Activated CD8-positive, alpha-beta T cell treated with anti-CD3 and anti-CD28 coated beads, Interleukin-2, amount 10 ng/mL, durations not matched to agents 7 days and 5 days (primary cell): ENCODE data around the gene PGC. TPM values are rescaled to one million over a fixed set of nuclear protein-coding genes. Genes with fewer than 3 reads are reported as not detected.
"Not testable (repeated sequence)": the region's sequence is repeated elsewhere in the genome, so short reads cannot be mapped to it uniquely, and the experiment has no call there.

Source experiments
- ATAC-seq: fragments of 150-1000 bp; cut with Tn5 transposase; one replicate; pipeline ENCODE4 v1.10.0; 2021; ENCODE audit warnings: moderate library complexity
- CTCF ChIA-PET: fragments of 350-600 bp; sonication (Branson Sonifier 250); formaldehyde crosslinking; loops from one replicate; lab custom pipeline; 2021; ENCODE audit warnings: antibody characterized with exemption; lab: Charles Lee
- POLR2A ChIA-PET: fragments of 350-600 bp; sonication (Branson Sonifier 250); formaldehyde crosslinking; loops from one replicate; lab custom pipeline; 2021; ENCODE audit warnings: antibody characterized with exemption; lab: Charles Lee
- DNase-seq: peaks from one replicate; pipeline ENCODE4 v3.0.0-alpha.2; 2020
- H3K27ac Mint-ChIP-seq: one replicate; pipeline ENCODE4 v1.8.0; 2021; ENCODE audit warnings: mild to moderate bottlenecking, mixed read lengths
- H3K27me3 Mint-ChIP-seq: one replicate; pipeline ENCODE4 v1.8.0; 2021; ENCODE audit warnings: low read depth, mixed read lengths
- H3K36me3 Mint-ChIP-seq: one replicate; pipeline ENCODE4 v1.8.0; 2021; ENCODE audit warnings: low read depth, mixed read lengths
- H3K4me1 Mint-ChIP-seq: one replicate; pipeline ENCODE4 v1.8.0; 2021; ENCODE audit warnings: low read depth, mixed read lengths
- H3K4me3 Mint-ChIP-seq: one replicate; pipeline ENCODE4 v1.8.0; 2021; ENCODE audit warnings: mild to moderate bottlenecking, mixed read lengths
- H3K9me3 Mint-ChIP-seq: one replicate; pipeline ENCODE4 v1.8.0; 2022; ENCODE audit warnings: mixed read lengths; ENCODE audit not compliant: insufficient read depth
- total RNA-seq, 2 experiments: library from RNA; stranded (reverse); gene quantifications; one replicate each; pipeline ENCODE4 v1.2.3, GENCODE V29; 2021

The PGC gene
- total RNA-seq, 2 experiments from 2014 or later = not detected

DNA sequence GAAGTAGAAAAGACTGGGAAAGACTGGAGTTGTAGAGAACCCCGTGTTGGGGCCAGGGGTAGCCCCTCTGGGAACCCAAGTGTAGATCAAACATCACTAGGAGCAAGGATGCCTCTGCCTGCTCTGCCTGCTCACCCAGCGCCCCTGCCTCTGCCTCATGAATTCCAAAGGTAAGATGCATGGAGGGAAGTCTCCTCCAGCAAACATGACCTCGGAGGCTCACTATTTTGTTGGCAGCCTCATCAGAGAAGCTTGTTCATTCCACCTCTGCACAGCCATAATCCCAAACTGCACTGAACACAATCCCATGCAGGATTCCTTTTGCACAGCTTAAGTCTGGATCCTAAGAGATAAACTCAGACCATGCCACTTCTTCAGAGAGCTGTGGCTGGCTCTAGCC, 27.6 kb upstream of the PGC start:
- POLR2A ChIA-PET = no interaction called here
- CTCF ChIA-PET = interaction anchor here (0.8 to 3.7 kb wide), 6 partner anchors 8 to 388 kb away, joined by 3 to 23 read pairs (median 4); no protein-coding TSS in a partner anchor
- Mint-ChIP-seq H3K27ac (no peak overlapping the region), H3K27me3 (peaks cover under 1% of the 10 kb centered on the region), H3K4me3 (no peak overlapping the region), H3K36me3 (peaks cover 20% of the 10 kb centered on the region), H3K9me3 (no peaks in the 10 kb centered on the region), H3K4me1 (peaks cover 6% of the 10 kb centered on the region)
- no peak for DNase-seq
- ATAC-seq = no peak

DNA sequence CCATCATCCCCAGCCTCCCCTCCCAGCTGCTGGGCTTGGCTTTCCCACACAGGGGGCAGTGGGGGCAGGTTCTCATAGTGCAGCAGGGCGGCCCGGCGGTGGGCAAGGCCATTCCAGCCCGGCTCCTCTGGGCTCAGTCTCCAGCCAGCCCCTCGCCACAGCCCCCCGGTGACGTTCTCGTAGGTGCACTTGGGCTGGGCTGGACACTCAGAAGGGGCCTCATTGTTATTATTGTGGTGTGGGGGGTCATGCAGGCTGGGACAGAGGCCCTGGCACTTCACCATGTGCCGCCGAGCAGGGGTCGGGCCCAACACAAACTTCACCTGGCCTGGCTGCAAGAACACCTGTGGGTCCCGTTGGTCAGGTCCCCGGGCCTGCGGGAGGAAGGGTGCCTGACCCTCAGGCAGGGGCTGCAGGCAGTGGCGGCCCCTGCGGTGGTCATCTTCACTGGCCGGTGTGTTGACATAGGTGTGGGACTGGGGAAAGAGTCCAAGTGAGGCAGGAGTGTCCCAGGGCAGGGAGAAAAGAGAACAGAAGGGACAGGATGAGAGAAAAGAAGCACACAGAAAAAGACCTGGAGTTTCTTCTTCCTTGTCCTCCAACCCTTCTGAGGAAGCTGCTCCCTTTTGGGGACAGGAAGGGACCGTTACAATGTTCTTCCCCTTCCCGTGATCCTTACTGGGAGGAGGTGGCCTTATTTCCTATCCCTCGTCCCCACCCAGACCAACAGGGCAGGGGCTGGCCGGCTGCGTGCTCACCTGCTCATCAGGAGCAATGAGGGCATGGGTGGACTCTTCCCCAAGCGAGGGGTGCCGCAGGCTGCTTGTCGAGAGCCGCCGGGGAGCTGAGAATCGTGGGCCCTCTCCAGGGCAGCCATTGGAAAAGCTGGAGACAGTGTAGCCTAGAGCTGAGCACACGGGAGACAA, 24.1 kb upstream of the PGC start:
- H3K4me1 Mint-ChIP-seq = peaks cover 16% of the 10 kb centered on the region
- no peak overlapping the region for H3K4me3 Mint-ChIP-seq
- DNase-seq = no peak
- no peaks in the 10 kb centered on the region for H3K9me3 Mint-ChIP-seq
- peaks cover 17% of the 10 kb centered on the region for H3K36me3 Mint-ChIP-seq
- ATAC-seq = no peak
- ChIA-PET POLR2A (no interaction called here), CTCF (interaction anchor here (1.2 kb wide), 1 partner anchor 279 kb away, joined by 3 read pairs; the partner anchor contains the start of gene TAF8)
- no peak overlapping the region for H3K27ac Mint-ChIP-seq
- H3K27me3 Mint-ChIP-seq = no peaks in the 10 kb centered on the region

DNA sequence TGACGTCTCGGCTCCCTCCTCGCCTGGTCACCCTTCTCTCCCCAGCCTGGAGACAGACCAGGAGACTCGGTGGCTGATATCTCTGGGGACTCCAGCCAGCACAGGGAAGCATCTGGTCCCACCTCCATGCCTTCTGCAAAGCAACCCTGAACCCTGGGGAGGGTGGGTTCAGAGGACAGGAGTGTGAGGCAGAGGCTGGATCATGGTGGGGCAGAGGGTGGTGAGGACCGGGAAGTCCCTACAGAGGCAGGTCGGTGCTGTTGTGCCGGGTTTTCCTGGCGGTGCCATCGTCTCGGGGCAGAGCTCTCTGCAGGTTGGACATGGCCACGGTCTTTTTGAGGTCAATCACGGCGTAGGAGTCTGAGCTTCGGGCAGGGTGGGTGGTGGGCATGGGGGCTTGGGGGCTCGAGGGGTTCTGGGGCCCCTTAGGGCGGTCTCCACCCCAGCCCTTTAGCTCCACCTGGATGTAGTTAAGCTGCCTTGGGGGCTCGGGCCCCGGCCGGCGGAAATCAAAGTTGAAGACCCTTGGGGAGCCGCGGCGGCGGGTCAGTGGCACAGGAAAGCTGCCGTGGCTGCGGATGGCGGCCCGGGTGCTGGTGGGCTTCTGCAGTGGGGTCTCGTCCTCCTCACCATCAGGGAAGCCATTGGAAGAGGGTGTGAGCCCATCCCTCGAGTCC, 23.3 kb upstream of the PGC start:
- ATAC-seq (no peak), DNase-seq (no peak)
- Mint-ChIP-seq H3K36me3 (peaks cover 17% of the 10 kb centered on the region), H3K4me1 (peaks cover 16% of the 10 kb centered on the region), H3K4me3 (no peak overlapping the region), H3K9me3 (no peaks in the 10 kb centered on the region), H3K27ac (no peak overlapping the region), H3K27me3 (no peaks in the 10 kb centered on the region)
- ChIA-PET POLR2A (no interaction called here), CTCF (no interaction called here)

DNA sequence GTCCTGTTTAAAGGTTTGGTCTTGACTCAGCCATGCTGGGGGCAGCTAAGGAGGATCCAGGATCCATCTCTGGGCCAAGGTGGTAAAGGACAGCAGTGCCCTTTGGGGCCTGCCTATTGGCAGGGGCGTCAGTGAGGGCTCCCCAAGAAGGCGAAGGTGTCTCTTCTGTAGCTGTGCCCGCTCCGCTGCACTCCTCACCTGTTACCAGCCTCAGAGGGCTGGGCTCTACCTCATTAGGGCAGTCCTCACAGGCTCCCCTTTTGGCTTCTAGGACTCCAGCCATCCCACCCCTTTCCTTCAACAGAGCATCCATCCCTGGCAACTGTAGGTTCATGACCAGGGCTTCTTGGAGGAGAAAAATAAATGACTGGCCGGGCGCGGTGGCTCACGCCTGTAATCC, 22.2 kb upstream of the PGC start:
- no peak for DNase-seq
- CTCF ChIA-PET = interaction anchor here (0.7 to 2.2 kb wide), 3 partner anchors 16 to 446 kb away, joined by 3 to 10 read pairs (median 5); partner anchors contain the start of gene TOMM6
- no peak for ATAC-seq
- Mint-ChIP-seq H3K4me3 (no peak overlapping the region), H3K36me3 (peaks cover 17% of the 10 kb centered on the region), H3K4me1 (peaks cover 16% of the 10 kb centered on the region), H3K27ac (peak overlapping the region; percentile 77), H3K9me3 (no peaks in the 10 kb centered on the region), H3K27me3 (no peaks in the 10 kb centered on the region)
- POLR2A ChIA-PET = interaction anchor here (1.3 kb wide), 1 partner anchor 9 kb away, joined by 6 read pairs; no protein-coding TSS in a partner anchor

DNA sequence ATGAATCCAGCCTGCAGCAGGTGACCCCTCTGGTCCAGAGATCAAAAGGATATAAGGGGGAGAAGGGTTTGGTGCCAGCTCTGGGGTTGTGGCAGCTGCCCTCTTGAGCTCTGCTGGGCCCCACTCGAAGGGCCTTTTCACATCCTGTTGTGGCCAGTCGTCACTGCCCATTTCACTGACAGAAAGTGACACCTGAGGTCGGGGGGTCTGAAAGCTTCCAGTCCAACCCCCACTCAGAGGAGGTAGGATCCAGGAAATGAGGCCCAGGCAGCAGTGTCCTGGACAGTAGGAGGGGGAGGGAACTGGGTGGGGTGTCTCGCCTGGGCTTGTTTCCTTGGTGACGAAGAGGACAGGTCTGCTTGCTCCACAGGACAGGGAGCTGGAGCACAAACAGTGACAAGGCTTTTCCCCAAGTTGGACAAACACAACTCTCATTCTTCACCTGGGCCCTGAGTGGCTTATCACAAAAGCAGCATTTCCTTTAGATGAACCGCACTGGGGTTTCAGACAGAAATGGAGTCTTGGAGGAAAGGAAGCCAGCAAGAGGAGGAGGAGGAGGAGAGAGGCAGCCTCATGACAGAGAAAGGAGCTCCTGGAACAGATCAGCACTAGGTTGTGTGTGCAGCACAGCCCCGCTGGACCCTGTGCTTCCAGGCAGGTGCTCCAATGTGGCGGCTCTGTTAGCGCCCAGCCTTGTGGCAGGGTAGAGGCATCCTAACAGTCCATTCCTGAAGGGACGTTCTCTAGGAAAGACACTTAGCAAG, 21.5 kb upstream of the PGC start:
- ATAC-seq = peak; percentile 48
- Mint-ChIP-seq H3K36me3 (peaks cover 13% of the 10 kb centered on the region), H3K27me3 (no peaks in the 10 kb centered on the region), H3K9me3 (no peaks in the 10 kb centered on the region), H3K27ac (peak overlapping the region; percentile 77), H3K4me1 (peaks cover 16% of the 10 kb centered on the region), H3K4me3 (no peak overlapping the region)
- DNase-seq = no peak
- CTCF ChIA-PET = interaction anchor here (1.1 to 2.2 kb wide), 4 partner anchors 8 to 19 kb away, joined by 3 to 10 read pairs (median 5); partner anchors contain the start of gene TOMM6
- POLR2A ChIA-PET = interaction anchor here (1.3 kb wide), 1 partner anchor 10 kb away, joined by 6 read pairs; no protein-coding TSS in a partner anchor

DNA sequence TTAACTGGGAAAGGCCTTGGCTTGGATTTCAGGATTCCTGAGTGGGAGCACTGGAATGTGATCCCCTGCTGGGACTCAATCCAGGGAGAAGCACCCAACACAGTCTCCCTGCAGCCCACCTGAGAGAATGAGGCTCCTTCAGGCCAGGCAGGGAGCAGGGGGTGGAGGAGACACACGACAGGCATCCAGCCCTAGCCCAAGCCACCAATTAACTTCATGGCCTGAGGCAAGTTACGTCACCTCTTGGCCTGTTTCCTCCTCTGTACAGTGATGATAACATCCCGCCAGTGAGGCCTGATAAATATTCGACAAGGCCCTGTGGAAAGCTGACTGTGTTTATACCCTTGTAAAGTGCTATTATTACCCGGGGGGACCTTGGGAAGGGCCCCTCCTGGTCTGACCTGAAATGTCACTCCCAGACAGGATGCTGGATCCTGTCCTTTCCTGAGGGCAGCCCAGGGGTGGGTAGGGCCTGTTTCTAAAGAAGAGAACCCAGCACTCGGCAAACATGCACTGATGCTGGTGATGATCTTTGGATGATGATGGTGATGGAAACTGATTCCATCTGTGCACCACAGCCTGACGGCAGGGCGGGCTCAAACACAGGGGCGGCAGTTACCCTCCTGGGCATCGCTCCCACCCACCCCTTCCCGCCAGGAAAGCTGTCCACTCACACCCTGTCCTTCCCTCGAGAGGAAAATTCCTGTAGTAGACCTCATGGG, 20.1 kb upstream of the PGC start:
- POLR2A ChIA-PET = no interaction called here
- H3K9me3 Mint-ChIP-seq = no peaks in the 10 kb centered on the region
- peaks cover 1% of the 10 kb centered on the region for H3K27me3 Mint-ChIP-seq
- no peak overlapping the region for H3K27ac Mint-ChIP-seq
- H3K36me3 Mint-ChIP-seq = peaks cover 8% of the 10 kb centered on the region
- H3K4me3 Mint-ChIP-seq = no peak overlapping the region
- DNase-seq = no peak
- no peak for ATAC-seq
- peaks cover 16% of the 10 kb centered on the region for H3K4me1 Mint-ChIP-seq
- CTCF ChIA-PET = interaction anchor here (0.6 to 2.2 kb wide), 4 partner anchors 8 to 461 kb away, joined by 3 to 10 read pairs (median 3); partner anchors contain the start of gene TOMM6

DNA sequence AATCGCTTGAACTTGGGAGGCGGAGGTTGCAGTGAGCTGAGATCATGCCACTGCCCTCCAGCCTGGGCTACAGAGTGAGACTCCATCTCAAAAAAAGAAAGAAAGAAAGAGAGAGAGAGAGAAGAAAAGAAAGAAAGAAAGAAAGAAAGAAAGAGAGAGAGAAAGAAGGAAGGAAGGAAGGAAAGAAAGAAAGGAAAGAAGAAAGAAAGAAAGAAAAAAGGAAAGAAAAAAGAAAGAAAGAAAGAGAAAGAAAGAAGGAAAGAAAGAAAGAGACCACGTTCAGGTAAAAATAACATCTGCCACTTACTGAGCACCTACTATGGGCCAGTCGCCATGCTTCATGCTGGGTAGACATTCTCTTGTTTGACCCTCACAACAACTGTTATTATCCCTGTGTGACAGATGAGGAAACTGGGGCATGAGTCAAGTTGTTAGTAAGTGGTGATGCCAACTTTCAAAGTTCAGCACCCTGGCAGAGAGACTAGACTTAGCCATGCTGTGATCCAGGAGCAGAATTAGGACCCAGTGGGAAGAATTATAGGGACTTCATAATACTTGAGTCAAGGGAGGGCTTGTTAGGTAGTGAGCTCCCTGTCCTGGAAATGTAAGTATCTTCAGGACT, 19.0 kb upstream of the PGC start:
- H3K27me3 Mint-ChIP-seq = not testable (repeated sequence)

DNA sequence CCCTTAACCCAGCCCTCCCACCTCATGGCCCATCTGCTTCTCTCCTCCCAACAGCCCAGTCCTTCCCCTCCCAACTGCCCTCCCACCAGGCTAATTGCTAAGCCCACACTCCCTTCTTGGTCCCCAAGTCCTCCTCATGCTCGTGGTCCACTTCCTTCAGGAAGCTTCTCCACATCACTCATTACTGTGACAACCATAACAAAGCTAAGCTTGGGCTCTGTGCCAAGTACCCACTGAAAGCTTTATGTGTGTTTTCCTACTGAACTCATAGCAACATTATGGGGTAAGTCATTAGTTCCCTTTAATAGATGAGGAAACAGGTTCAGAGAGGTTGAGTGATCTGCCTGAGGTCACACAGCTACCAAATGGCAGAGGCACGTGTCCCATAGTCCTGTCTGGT, 16.3 kb upstream of the PGC start:
- ATAC-seq = no peak
- Mint-ChIP-seq H3K36me3 (no peaks in the 10 kb centered on the region), H3K4me3 (no peak overlapping the region), H3K4me1 (peaks cover 6% of the 10 kb centered on the region), H3K27ac (no peak overlapping the region), H3K27me3 (peaks cover 1% of the 10 kb centered on the region), H3K9me3 (no peaks in the 10 kb centered on the region)
- CTCF ChIA-PET = interaction anchor here (0.8 to 1.1 kb wide), 3 partner anchors 24 to 158 kb away, joined by 3 read pairs; partner anchors contain the start of genes BYSL, MED20 and TOMM6
- POLR2A ChIA-PET = no interaction called here
- DNase-seq = no peak

More for the DNA sequence above, 19.0 kb upstream of the PGC start:
- H3K9me3 Mint-ChIP-seq, POLR2A ChIA-PET, H3K4me3 Mint-ChIP-seq, H3K36me3 Mint-ChIP-seq, ATAC-seq, DNase-seq, H3K27ac Mint-ChIP-seq: not testable (repeated sequence)
- CTCF ChIA-PET = interaction anchor here (1.1 to 1.4 kb wide), 2 partner anchors 19 to 22 kb away, joined by 3 read pairs; partner anchors contain the start of gene TOMM6
- peaks cover 16% of the 10 kb centered on the region for H3K4me1 Mint-ChIP-seq

DNA sequence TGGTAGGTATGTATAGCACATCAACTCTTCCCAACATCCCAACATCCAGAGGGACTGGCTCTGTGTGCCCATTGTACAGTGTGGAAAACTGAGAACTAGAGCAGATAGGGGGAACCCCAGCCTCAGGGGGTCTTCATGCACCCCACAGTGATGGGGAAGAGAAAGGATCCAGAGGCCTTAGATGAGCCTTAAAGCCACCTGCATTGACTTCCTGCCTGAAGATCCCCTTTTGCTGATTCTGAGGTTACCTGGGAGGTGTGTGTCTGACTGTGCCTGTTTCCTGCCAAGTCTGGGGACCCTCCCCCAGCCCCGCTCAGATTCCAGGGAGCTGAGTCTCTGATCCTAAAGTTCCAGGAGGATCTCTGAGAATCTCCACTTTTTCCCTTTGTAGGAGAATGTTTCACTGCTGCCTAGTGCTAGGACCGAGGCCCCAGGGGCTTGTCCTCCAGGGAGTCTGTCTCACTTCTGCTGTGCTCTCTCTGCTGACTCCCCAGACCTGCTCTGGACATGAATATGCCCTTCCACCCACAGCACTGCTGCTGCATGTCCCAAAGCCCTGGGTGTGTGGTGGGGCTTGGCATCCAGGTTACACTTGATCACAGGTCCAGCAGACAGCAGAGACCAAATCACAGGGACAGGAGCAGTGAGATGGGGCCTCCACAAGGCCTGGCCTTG, 12.8 kb upstream of the PGC start:
- ATAC-seq (no peak), DNase-seq (no peak)
- no peaks in the 10 kb centered on the region for H3K9me3 Mint-ChIP-seq
- ChIA-PET CTCF (interaction anchor here (1.6 kb wide), 1 partner anchor 16 kb away, joined by 3 read pairs; no protein-coding TSS in a partner anchor), POLR2A (no interaction called here)
- H3K27ac Mint-ChIP-seq = no peak overlapping the region
- H3K36me3 Mint-ChIP-seq = no peaks in the 10 kb centered on the region
- H3K4me1 Mint-ChIP-seq = peaks cover 4% of the 10 kb centered on the region
- no peak overlapping the region for H3K4me3 Mint-ChIP-seq
- peaks cover 1% of the 10 kb centered on the region for H3K27me3 Mint-ChIP-seq
